ENCODE results near the gene GLP1R. TPM values are rescaled to one million over a fixed set of nuclear protein-coding genes. Genes with fewer than 3 reads are reported as not detected.

GLP1R gene
- total and polyA plus RNA-seq, 2 of the 4 experiments (the other 2 are of a cell fraction), result not detected

- H3K56ac ChIP-seq (ENCODE audit: extremely low read depth, insufficient read depth, low read length), result no peak overlapping the region
- WGBS, 2 experiments (ENCODE audit: extremely low coverage in 2 of 2, insufficient read length in 1 of 2), result no CpG with 5 or more reads among the region's 1 CpG
- no peak overlapping the region for H2BK15ac ChIP-seq (ENCODE audit: low read depth, low read length)
- ChIA-PET CTCF (interaction anchor here (1.7 kb wide), 1 partner anchor 11 kb away, joined by 5 read pairs; no protein-coding TSS in a partner anchor), POLR2A (ENCODE audit: unreplicated experiment) (no interaction called here)
- no peak overlapping the region for H2BK120ac ChIP-seq (ENCODE audit: low read depth, low read length)
- H2AK9ac ChIP-seq (replicated peaks; ENCODE audit: low read depth, low read length, poor library complexity), result no peak overlapping the region
- DNase-seq (no peak), ATAC-seq (ENCODE audit: low read depth) (no peak)
- H3K27ac ChIP-seq (ENCODE audit: insufficient read depth, low read length), result no peak overlapping the region
- in situ Hi-C loops (cut with MboI; ENCODE audit: low sequenced_read_pairs) (no loop called here), dilution Hi-C loops (cut with HindIII; ENCODE audit: low sequenced_read_pairs, unreplicated experiment) (no loop called here), intact Hi-C loops (cut with micrococcal nuclease) (no loop called here)
- H3K9me1 ChIP-seq (ENCODE audit: insufficient read depth, low read length), result peaks cover 4% of the 10 kb centered on the region
- H3K4me3 ChIP-seq (ENCODE audit: insufficient read depth, low read depth, low read length), result no peak overlapping the region
- H2BK20ac ChIP-seq (ENCODE audit: low read depth, low read length), result no peak overlapping the region
- peaks cover 5% of the 10 kb centered on the region for H3K36me3 ChIP-seq (ENCODE audit: control insufficient read depth, insufficient read depth, low read length)
- TF ChIP-seq CEBPB (IDR thresholded peaks at IDR 0.05; ENCODE audit: low read depth, low read length) (peak; percentile 79), MAFK (IDR thresholded peaks at IDR 0.05; ENCODE audit: low read depth, low read length) (no peak), MAZ (IDR thresholded peaks at IDR 0.05; ENCODE audit: borderline replicate concordance, low read depth, low read length) (no peak)
- no peak overlapping the region for H2AK5ac ChIP-seq (ENCODE audit: low read depth, low read length)
- H3K9me3 ChIP-seq (ENCODE audit: control insufficient read depth, insufficient read depth, low read length), result no peaks in the 10 kb centered on the region
- BruUV-seq (replicated peaks), result no TSS peak
- peak overlapping the region; percentile 81; the same call in 1 of the 2 replicates for H3K4me2 ChIP-seq (ENCODE audit: low read depth, low read length)
- H3K79me1 ChIP-seq (ENCODE audit: low read depth in 1 of 2, low read length in 2 of 2), result peaks cover 0 to 4% of the 10 kb centered on the region in 2 experiments; a peak in 2 of 4 replicates
- no peak overlapping the region for H4K8ac ChIP-seq (ENCODE audit: low read depth in 2 of 2, low read length in 2 of 2)
- no peak overlapping the region for H3K18ac ChIP-seq (ENCODE audit: low read depth, low read length)
- H2AFZ ChIP-seq (replicated peaks; ENCODE audit: low read length, poor library complexity), result no peak overlapping the region
- no peaks in the 10 kb centered on the region for H4K20me1 ChIP-seq (ENCODE audit: insufficient read depth, low read length)
- H3K23ac ChIP-seq (ENCODE audit: low read depth, low read length), result no peak overlapping the region
- no peak overlapping the region for H2BK5ac ChIP-seq (ENCODE audit: low read depth, low read length, poor library complexity, severe bottlenecking)
- H4K5ac ChIP-seq (ENCODE audit: low read depth, low read length), result no peak overlapping the region
- no peak overlapping the region for H3K14ac ChIP-seq (replicated peaks; ENCODE audit: low read depth, low read length)
- H3K4ac ChIP-seq (ENCODE audit: low read depth, low read length), result no peak overlapping the region
- H3K9ac ChIP-seq (ENCODE audit: low read depth, low read length), result no peak overlapping the region
- no peaks in the 10 kb centered on the region; the same call in 1 of the 2 replicates for H3K27me3 ChIP-seq (ENCODE audit: control insufficient read depth, insufficient read depth, low read length)
- H4K91ac ChIP-seq (ENCODE audit: insufficient read depth, low read depth, low read length), result no peak overlapping the region
- H3K4me1 ChIP-seq (ENCODE audit: control insufficient read depth, insufficient read depth, low read length), result peaks cover 4% of the 10 kb centered on the region; the same call in 1 of the 2 replicates
These were observed 65.2 kb downstream of the GLP1R start for GRCh38 chr6:39113788-39114187.
